ENCODE measurements around the gene GLI1.
"Not testable (repeated sequence)": the region's sequence is repeated elsewhere in the genome, so short reads cannot be mapped to it uniquely, and the experiment has no call there.

Gene GLI1

GRCh38 chr12:57441846-57442427 is 17.6 kb upstream of the GLI1 start:
- no peak for DNase-seq

GRCh38 chr12:57444337-57444736 is 15.2 kb upstream of the GLI1 start:
- not testable (repeated sequence) for DNase-seq

DNA sequence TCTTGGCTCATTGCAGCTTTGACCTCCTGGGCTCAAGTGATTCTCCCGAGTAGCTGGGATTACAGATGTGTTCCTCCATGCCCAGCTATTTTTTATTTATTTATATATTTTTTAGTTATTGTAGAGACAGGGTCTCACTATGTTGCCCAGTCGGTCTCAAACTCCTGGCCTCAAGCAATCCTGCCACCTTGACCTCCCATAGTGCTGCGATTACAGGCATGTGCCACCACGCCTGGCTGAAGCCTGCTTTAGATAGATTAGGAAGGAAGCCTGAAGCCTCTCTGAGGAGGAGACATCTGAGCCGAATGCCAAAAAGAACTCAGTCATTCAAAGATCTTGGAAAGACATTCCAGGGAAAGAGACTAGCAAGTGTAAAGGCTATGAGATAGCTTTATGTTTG is 14.8 kb upstream of the GLI1 start:
- DNase-seq, result no peak

- DNase-seq, result no peak
Observed at GRCh38 chr12:57446292-57446960, 13.2 kb upstream of the GLI1 start.

GRCh38 chr12:57448669-57449068 is 10.9 kb upstream of the GLI1 start:
- DNase-seq, result no peak

GRCh38 chr12:57449375-57449774 is 10.2 kb upstream of the GLI1 start:
- DNase-seq, result no peak

DNA sequence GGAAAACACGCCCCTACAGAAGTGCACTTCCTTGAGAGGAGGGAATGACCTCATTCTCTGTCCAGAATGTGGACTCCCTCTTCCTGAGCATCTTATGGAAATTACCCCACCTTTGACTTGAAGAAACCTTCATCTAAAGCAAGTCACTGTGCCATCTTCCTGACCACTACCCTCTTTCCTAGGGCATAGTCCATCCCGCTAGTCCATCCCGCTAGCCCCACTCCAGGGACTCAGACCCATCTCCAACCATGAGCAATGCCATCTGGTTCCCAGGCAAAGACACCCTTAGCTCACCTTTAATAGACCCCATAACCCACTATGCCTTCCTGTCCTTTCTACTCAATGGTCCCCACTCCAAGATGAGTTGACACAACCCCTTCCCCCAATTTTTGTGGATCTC is 9.5 kb upstream of the GLI1 start:
- no peak for DNase-seq

DNA sequence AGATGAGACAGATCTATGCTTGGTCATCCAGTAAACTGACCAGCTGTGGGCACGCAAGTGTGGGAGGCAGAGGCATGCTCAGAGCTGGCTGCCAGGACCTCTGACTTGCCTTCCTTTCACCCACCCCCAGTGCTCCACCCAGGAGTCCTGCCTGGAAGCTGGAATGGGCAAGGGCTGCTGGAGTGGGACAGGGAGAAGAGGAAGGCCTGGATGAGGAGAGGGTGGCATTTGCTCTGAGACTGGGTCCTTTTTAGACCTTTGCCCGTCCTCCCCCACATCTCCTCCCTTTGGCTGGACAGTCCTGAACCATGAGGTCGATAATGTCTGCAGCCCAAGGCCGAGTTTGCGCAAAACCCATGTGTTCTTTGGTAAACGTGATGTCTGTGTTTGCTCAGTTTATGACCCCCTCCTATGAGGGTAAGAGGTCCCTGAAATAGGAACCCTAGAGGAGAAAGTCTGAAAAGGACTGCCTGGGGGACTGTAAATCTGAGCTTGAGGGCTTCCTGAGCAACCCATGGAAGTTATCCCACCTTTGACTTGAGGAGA is 8.3 kb upstream of the GLI1 start:
- no peak for DNase-seq

DNA sequence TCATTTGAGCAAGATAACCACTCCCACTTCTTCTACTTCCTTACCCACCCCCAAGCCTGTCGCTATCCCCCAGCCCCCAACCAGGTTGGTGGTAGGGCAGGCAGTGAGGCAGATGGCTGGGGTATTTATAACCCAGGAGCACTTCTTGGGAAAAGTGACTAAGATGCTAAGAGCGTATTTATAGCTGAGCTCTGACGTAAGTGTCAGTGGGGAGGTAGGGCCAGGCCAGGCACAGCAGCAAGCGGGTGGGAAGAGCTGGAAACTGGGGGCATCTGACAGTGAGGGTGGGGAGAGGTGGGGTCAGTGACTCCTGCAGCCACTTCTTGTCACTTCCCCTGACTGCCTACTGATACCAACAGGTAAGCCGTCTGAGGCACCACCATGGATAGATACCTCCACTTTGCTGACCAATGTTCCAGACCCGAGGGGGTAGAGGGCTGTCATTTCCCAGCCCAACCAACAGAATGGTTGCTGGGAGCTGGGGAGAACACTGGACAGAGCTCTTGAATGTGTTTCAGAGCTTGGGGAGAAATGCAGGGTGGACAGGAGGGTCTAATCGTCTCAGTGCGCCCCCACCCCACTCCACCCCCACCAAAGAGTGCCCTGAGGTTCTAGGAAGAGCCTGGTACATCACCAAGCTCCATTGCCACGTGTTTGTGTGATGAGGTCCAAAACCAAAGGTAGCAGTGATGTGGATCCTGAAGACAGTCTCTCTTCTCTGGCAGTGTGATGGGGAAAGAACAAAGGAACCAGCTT is 7.2 kb upstream of the GLI1 start:
- DNase-seq, result no peak

DNA sequence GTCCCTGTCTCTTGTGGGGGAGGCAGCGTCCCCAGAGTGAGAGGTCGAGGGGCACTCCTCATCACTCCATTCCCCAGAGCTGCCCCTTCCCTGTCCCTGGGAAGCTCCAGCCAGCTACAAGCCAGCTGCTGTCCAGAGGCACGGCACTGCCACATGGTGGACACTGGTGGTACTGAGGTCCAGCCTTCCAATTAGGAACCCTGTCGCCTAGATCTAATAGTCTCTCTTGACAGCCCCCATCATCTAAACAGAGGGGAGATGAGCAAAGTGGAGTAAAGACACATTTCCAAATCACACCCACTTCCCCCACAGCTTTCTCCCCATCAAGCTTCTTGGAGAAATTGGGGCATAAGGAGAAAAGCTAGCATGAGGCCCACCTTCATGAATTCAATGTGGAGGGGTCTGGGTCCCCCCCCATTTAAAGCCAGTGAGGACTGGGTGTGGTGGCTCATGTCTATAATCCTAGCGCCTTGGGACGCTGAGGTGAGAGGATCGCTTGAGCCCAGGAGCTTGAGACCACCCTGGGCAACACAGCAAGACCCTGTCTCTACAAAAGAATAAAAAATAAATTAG is 6.6 kb upstream of the GLI1 start:
- DNase-seq, result peak; percentile 62

DNA sequence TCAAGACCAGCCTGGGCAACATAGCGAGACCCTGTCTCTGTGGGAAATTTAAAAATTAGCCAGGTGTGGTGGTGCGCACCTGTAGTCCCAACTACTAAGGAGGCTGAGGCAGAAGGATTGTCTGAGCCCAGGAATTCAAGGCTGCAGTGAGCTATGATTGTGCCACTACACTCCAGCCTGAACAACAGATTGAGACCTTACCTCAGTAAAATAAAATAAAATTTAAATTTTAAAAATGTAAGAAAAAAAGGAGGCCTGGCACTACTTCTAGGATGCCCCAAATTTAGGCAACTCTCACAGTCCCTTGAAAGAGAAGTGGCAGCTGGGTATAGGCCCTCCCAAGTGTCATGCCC is 5.4 kb upstream of the GLI1 start:
- no peak for DNase-seq

DNA sequence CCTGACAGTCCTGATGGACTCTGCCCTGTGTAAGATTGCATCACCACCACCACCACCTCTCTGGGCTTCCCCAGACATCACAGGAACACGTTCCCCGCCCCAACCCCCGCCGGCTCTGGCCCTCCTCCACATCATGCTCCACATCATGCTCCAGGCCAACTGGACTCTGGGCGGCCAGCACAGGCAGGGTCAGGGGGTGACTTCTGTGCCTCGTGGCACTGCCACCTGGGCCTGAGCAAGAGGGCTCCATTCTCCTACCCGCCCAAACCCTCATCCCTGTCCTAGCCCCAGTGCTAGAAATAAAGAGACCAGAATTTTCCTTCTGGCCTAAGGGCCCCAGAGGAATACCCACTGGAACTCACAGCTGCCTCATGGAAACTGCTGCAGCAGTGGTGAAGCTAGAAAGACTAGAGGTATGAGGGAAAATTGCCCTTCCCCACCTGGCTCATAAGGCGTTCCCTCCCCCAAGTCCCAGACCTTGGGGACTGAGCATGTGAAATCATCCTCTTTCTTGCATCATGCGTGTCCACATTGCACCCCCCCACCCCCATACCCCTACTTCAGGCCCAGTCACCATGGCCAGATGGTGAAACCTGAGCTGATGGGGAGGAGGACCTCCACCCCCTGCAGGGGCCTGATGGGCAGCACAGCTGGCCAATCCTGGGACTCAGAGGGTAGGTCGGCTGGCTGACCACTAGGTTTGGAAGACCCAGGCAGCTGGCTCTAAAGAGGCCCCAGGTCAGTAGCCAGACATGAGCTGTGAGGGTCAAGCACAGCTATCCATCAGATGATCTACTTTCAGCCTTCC is 4.8 kb upstream of the GLI1 start, which contains the start of gene INHBE:
Gene INHBE (plus strand): TSS at position 742 of the 808 bp plus-strand sequence. CDS start 230 bp downstream, outside the sequence.
- DNase-seq, result peak; percentile 12

- no peak for DNase-seq
Observed at GRCh38 chr12:57455374-57456144, 4.0 kb upstream of the GLI1 start.

GRCh38 chr12:57456145-57456700 is 3.4 kb upstream of the GLI1 start:
- peak; percentile 55 for DNase-seq

- no peak for DNase-seq
Observed at GRCh38 chr12:57456737-57457490, 2.7 kb upstream of the GLI1 start.

DNA sequence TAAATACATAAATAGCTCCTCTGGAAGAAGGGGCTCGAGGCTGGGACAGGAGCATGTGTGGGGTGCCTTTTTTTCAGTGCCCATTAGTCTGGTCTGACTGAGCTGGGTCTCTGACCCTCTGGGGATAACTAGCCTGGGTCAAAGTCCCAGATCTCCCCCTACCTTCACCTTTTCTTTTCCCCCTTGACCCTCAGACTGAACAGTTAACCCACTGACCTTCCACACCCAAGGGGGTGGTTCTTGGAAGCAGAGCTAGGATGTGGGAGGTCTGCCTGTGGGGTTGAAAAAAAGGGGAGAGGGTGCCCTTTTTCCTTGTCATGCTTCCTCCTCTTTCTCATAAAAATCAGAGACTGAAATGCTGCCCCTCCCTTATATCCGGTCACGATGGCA is 925 bp upstream of the GLI1 start:
- no peak for DNase-seq

- DNase-seq, result peak; percentile 94
Observed at GRCh38 chr12:57459055-57459749, 383 bp upstream of the GLI1 start.

DNA sequence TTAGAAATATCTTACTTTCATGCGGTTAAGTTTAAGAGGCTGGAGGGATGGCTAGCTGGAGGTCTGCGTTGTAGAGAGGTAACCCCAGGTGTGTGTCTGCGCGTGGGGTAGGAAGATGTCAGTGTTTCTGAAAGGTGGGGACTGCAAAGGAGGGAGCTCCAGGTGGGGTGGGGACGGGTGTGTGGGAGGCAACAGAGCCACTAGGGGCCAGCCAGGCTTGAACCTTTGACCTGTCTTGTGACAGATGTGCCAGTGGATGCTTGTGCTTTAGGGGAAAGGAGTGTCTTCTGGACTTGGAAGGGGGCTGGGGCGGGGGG is 841 bp downstream of the GLI1 start:
- DNase-seq, result no peak

DNA sequence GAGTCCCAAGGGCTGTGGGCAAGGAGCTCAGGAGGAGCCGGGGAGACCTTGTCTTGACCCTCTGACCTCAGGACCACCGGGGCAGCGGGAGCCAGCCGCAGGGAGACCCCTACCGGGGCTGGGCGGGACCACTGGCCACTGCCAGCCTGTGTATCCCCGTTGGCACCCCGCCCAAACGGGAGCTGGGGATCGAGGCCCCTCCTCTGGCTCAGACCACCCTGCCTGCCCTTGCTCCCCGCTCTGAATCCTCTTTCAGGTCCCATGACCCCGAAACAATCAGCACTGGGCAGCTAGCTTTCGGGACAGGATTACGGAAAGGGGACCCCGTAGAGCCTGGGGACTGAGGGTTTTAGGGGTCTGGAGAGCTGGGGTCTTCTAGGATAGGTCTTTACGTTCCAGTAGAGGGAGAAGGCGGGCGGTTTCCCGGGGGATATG is 1.3 kb downstream of the GLI1 start:
- DNase-seq, result no peak

DNA sequence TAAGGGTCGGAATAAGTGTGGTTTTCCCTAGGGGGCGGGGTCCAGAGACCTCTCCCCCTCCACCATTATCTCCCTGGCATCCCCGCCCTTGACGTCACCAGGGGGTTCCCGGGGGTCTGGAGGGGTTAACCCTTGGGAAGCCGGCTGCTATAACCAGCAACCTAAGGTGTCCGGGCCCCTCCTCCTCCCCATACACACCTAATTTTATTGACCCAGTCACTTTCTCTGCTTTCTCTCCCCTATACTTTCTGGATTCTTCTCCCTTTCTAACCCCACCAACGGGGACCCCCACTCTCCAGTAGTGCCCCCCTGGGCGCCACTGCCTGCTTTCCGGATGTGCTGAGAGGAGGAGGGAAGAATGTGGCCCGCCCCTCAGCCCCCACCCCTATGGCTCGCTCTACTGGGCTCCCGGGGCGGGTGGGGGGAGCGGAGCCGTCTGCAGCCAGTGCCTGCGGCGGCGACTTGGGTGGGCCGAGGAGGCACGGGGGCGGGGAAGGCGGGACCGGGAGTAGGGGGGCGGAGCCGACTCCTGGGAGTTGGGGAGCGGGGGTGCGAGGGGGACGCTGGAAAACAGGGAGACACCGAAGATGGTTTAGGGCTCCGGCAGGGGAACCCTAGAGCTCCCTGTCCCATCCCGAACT is 1.8 kb downstream of the GLI1 start:
- DNase-seq, result no peak

Measured in NCI-H1436 (cell line).